GM19025 (cell line): ENCODE results near the gene DYNLT3.

ENCODE experiments used
- ATAC-seq: cut with Tn5 transposase; IDR thresholded peaks from one replicate; pipeline ENCODE4 v1.9.1; 2021; ENCODE audit warnings: mild to moderate bottlenecking, low read depth, moderate library complexity; ENCODE audit not compliant: unreplicated experiment

Gene DYNLT3

GRCh38 chrX:37796310-37796709, 51.1 kb downstream of the DYNLT3 start:
- no peak for ATAC-seq
